Measurements from ENCODE around the gene TPRA1. TPM values are rescaled to one million over a fixed set of nuclear protein-coding genes. Genes with fewer than 3 reads are reported as not detected.

The TPRA1 gene
- total RNA-seq, 1 donor = 40.6 TPM

Small RNAs within 50 kb of the gene (small RNA-seq; reads per million reads assigned to genes)
- gene AC084035.1 (not detected), gene MIR6825 (not detected), gene MIR7976 (1.2 reads per million, percentile 24 among the genes with 10 or more reads in this experiment)

Other genes with a start within 250 kb of the TPRA1 start
- gene MCM2, start 7.7 kb upstream of the TPRA1 start, total RNA-seq = 39.3 and 45.4 TPM in 2 replicates
- gene PODXL2, start 38.5 kb upstream of the TPRA1 start, total RNA-seq = 0.32 and 0.86 TPM in 2 replicates
- gene ABTB1, start 82.2 kb upstream of the TPRA1 start, total RNA-seq = 3.5 and 6.4 TPM in 2 replicates
- gene MGLL, start 231.8 kb upstream of the TPRA1 start, total RNA-seq = 82.1 and 141 TPM in 2 replicates

All from fibroblast of villous mesenchyme (primary cell).